IMR-90 (cell line): ENCODE results near the gene LDAF1. TPM values are rescaled to one million over a fixed set of nuclear protein-coding genes. Genes with fewer than 3 reads are reported as not detected.

Experiments used
- ATAC-seq: fragments of 200-7000 bp; cut with Tn5 transposase; 2 replicates; pipeline ENCODE4 v1.9.1; 2020; ENCODE audit warnings: low read depth, mild to moderate bottlenecking, moderate library complexity
- BruUV-seq: library from RNA; stranded (reverse); fragments of 400-500 nt; replicated peaks from 2 replicates; lab custom pipeline; 2021; lab: Mats Ljungman, UMichigan
- CTCF ChIA-PET: fragments of 300-600 bp; formaldehyde crosslinking; extraction: SDS; loops from one replicate; lab custom pipeline; 2021; ENCODE audit warnings: antibody characterized with exemption; lab: Yijun Ruan, JAX
- POLR2A ChIA-PET: fragments of 300-600 bp; sonication (Branson Sonifier 250); formaldehyde crosslinking; loops from one replicate; lab custom pipeline; 2022; ENCODE audit warnings: antibody characterized with exemption; ENCODE audit not compliant: unreplicated experiment; lab: Charles Lee
- DNase-seq: peaks from one replicate; pipeline ENCODE4 v3.0.0; 2013
- H2AFZ ChIP-seq: replicated peaks from 2 replicates; pipeline ENCODE3; 2013; ENCODE audit warnings: low read length, mild to moderate bottlenecking; ENCODE audit not compliant: poor library complexity
- H2AK5ac ChIP-seq: 2 replicates; pipeline ENCODE4 v1.6.1; 2013; ENCODE audit warnings: low read depth, low read length, inconsistent platforms
- H2AK9ac ChIP-seq: replicated peaks from 2 replicates; pipeline ENCODE3; 2013; ENCODE audit warnings: mild to moderate bottlenecking, low read depth, low read length, moderate library complexity; ENCODE audit not compliant: poor library complexity
- H2BK120ac ChIP-seq: 2 replicates; pipeline ENCODE4 v1.6.1; 2013; ENCODE audit warnings: low read depth, low read length, inconsistent platforms
- H2BK15ac ChIP-seq: 3 replicates; pipeline ENCODE4 v1.6.1; 2013; ENCODE audit warnings: low read depth, low read length, inconsistent platforms
- H2BK20ac ChIP-seq: 2 replicates; pipeline ENCODE4 v1.6.1; 2013; ENCODE audit warnings: low read depth, mild to moderate bottlenecking, inconsistent platforms, low read length, moderate library complexity
- H2BK5ac ChIP-seq: 2 replicates; pipeline ENCODE4 v1.6.1; 2013; ENCODE audit warnings: mild to moderate bottlenecking, low read depth, low read length, inconsistent platforms; ENCODE audit not compliant: poor library complexity, severe bottlenecking
- H3K14ac ChIP-seq: replicated peaks from 2 replicates; pipeline ENCODE4 v1.6.1; 2013; ENCODE audit warnings: low read depth, low read length, inconsistent platforms
- H3K18ac ChIP-seq: 2 replicates; pipeline ENCODE4 v1.6.1; 2013; ENCODE audit warnings: low read depth, low read length, control low read depth
- H3K23ac ChIP-seq: 2 replicates; pipeline ENCODE4 v1.6.1; 2013; ENCODE audit warnings: low read depth, low read length, inconsistent platforms
- H3K27ac ChIP-seq: 2 replicates; pipeline ENCODE4 v1.5.1; 2013; ENCODE audit warnings: mild to moderate bottlenecking, control low read depth, low read length; ENCODE audit not compliant: insufficient read depth
- H3K27me3 ChIP-seq: 2 replicates; pipeline ENCODE4 v1.6.1; 2013; ENCODE audit warnings: low read length; ENCODE audit not compliant: control insufficient read depth, insufficient read depth
- H3K36me3 ChIP-seq: 2 replicates; pipeline ENCODE4 v1.6.1; 2013; ENCODE audit warnings: low read length, mixed read lengths; ENCODE audit not compliant: control insufficient read depth, insufficient read depth
- H3K4ac ChIP-seq: 2 replicates; pipeline ENCODE4 v1.6.1; 2013; ENCODE audit warnings: low read depth, low read length, inconsistent platforms
- H3K4me1 ChIP-seq: 2 replicates; pipeline ENCODE4 v1.6.1; 2013; ENCODE audit warnings: low read length, mixed read lengths; ENCODE audit not compliant: control insufficient read depth, insufficient read depth
- H3K4me2 ChIP-seq: 2 replicates; pipeline ENCODE4 v1.6.1; 2013; ENCODE audit warnings: low read depth, mild to moderate bottlenecking, control low read depth, low read length, moderate library complexity
- H3K4me3 ChIP-seq: 2 replicates; pipeline ENCODE4 v1.5.1; 2013; ENCODE audit warnings: low read depth, mild to moderate bottlenecking, control low read depth, low read length, moderate library complexity; ENCODE audit not compliant: insufficient read depth
- H3K56ac ChIP-seq: 2 replicates; pipeline ENCODE4 v1.6.1; 2013; ENCODE audit warnings: low read length, inconsistent platforms; ENCODE audit not compliant: insufficient read depth; ENCODE audit errors: extremely low read depth
- H3K79me1 ChIP-seq, 2 experiments: 2 replicates each; pipeline ENCODE4 v1.6.1; 2013; ENCODE audit warnings: low read length in 2 of 2, inconsistent platforms in 1 of 2, low read depth in 1 of 2
- H3K9ac ChIP-seq: 2 replicates; pipeline ENCODE4 v1.6.1; 2013; ENCODE audit warnings: low read depth, low read length, control low read depth
- H3K9me1 ChIP-seq: 2 replicates; pipeline ENCODE4 v1.6.1; 2013; ENCODE audit warnings: low read length, inconsistent platforms; ENCODE audit not compliant: insufficient read depth
- H3K9me3 ChIP-seq: 2 replicates; pipeline ENCODE4 v1.6.1; 2013; ENCODE audit warnings: low read length; ENCODE audit not compliant: control insufficient read depth, insufficient read depth
- H4K20me1 ChIP-seq: 2 replicates; pipeline ENCODE4 v1.6.1; 2013; ENCODE audit warnings: low read length, inconsistent platforms; ENCODE audit not compliant: insufficient read depth
- H4K5ac ChIP-seq: 2 replicates; pipeline ENCODE4 v1.6.1; 2013; ENCODE audit warnings: mild to moderate bottlenecking, low read depth, low read length, control low read depth
- H4K8ac ChIP-seq, 2 experiments: 2 replicates each; pipeline ENCODE4 v1.6.1; 2013; ENCODE audit warnings: low read depth in 2 of 2, low read length in 2 of 2, control low read depth in 1 of 2, inconsistent platforms in 1 of 2
- H4K91ac ChIP-seq: 2 replicates; pipeline ENCODE4 v1.6.1; 2013; ENCODE audit warnings: low read depth, low read length, inconsistent platforms; ENCODE audit not compliant: insufficient read depth
- BHLHE40 ChIP-seq: fragments of 150-350 bp; IDR thresholded peaks from 2 replicates; pipeline ENCODE4 v1.6.1; 2016; ENCODE audit warnings: mild to moderate bottlenecking, low read depth, low read length
- CEBPB ChIP-seq: IDR thresholded peaks from 2 replicates; pipeline ENCODE4 v1.6.1; 2012; ENCODE audit warnings: low read depth, low read length, improper control_type of control experiment
- CHD1 ChIP-seq: IDR thresholded peaks from 2 replicates; pipeline ENCODE4 v1.6.1; 2012; ENCODE audit warnings: low read depth, low read length, improper control_type of control experiment
- FOS ChIP-seq: fragments of 150-350 bp; IDR thresholded peaks from 2 replicates; pipeline ENCODE4 v1.6.1; 2016; ENCODE audit warnings: low read depth, low read length
- MAFK ChIP-seq: IDR thresholded peaks from 2 replicates; pipeline ENCODE4 v1.6.1; 2012; ENCODE audit warnings: low read depth, low read length, improper control_type of control experiment
- MAZ ChIP-seq: IDR thresholded peaks from 2 replicates; pipeline ENCODE4 v1.6.1; 2012; ENCODE audit warnings: low read depth, mild to moderate bottlenecking, low read length, improper control_type of control experiment, moderate library complexity, borderline replicate concordance
- MXI1 ChIP-seq: IDR thresholded peaks from 2 replicates; pipeline ENCODE4 v1.6.1; 2012; ENCODE audit warnings: low read depth, mild to moderate bottlenecking, low read length, moderate library complexity, borderline replicate concordance
- NFE2L2 ChIP-seq: fragments of 150-350 bp; IDR thresholded peaks from 2 replicates; pipeline ENCODE4 v1.6.1; 2016; ENCODE audit warnings: low read depth, mild to moderate bottlenecking, low read length
- POLR2A ChIP-seq: IDR thresholded peaks from 2 replicates; pipeline ENCODE4 v1.6.1; 2012; ENCODE audit warnings: mild to moderate bottlenecking, low read depth, low read length
- RAD21 ChIP-seq: IDR thresholded peaks from 2 replicates; pipeline ENCODE4 v1.6.1; 2012; ENCODE audit warnings: low read length, improper control_type of control experiment
- RCOR1 ChIP-seq: IDR thresholded peaks from 2 replicates; pipeline ENCODE4 v1.6.1; 2012; ENCODE audit warnings: mild to moderate bottlenecking, low read length, improper control_type of control experiment; ENCODE audit not compliant: insufficient replicate concordance
- RFX5 ChIP-seq: IDR thresholded peaks from 2 replicates; pipeline ENCODE4 v1.8.0; 2012; ENCODE audit warnings: low read depth, mild to moderate bottlenecking, low read length, moderate library complexity
- SMC3 ChIP-seq: fragments of 150-350 bp; IDR thresholded peaks from 2 replicates; pipeline ENCODE4 v1.6.1; 2016; ENCODE audit warnings: low read depth, mild to moderate bottlenecking, antibody characterized with exemption, low read length, moderate library complexity
- WGBS, 2 experiments: methylation state at CpG; one replicate each; pipeline versions ENCODE4 v1.1.5 to v1.1.7; 2013; ENCODE audit warnings: missing lambda C conversion rate in 2 of 2; ENCODE audit not compliant: insufficient read length in 1 of 2; ENCODE audit errors: extremely low coverage in 2 of 2; 5-methylcytosine and 5-hydroxymethylcytosine counted together
- dilution Hi-C: fragments of 300-500 bp; cut with HindIII; formaldehyde crosslinking; loops from one replicate; pipeline ENCODE4 v1.14.3; 2018; ENCODE audit warnings: low sequenced_read_pairs; ENCODE audit not compliant: unreplicated experiment
- in situ Hi-C: fragments of 300-500 bp; cut with MboI; formaldehyde crosslinking; loops from 3 replicates; pipeline ENCODE4 v1.14.3; 2019; ENCODE audit warnings: low sequenced_read_pairs, inconsistent platforms, mixed read lengths
- intact Hi-C: fragments of 100-400 bp; cut with micrococcal nuclease; formaldehyde crosslinking; loops from 2 replicates; pipeline ENCODE4 v1.10.0; 2022
- polyA plus RNA-seq, 3 experiments: library from polyadenylated mRNA; depleted of rRNA; stranded (reverse); fragments of >200 nt; gene quantifications; 2 replicates each; pipeline ENCODE4 v1.2.3, GENCODE V29; 2012; ENCODE audit warnings: low replicate concordance in 1 of 3
- total RNA-seq: library from RNA; depleted of rRNA; stranded (reverse); fragments of >200 nt; gene quantifications from 2 replicates; pipeline ENCODE4 v1.2.3, GENCODE V29; 2012
- TF ChIP-seq, protein P1 (sequence below): conservative IDR thresholded peaks from 2 replicates; pipeline ENCODE4 v1.5.1; 2012; ENCODE audit warnings: mild to moderate bottlenecking, low read depth, low read length, improper control_type of control experiment
- TF ChIP-seq, protein P2 (sequence below): fragments of 150-350 bp; IDR thresholded peaks from 2 replicates; pipeline ENCODE4 v1.6.1; 2016; ENCODE audit warnings: low read depth, mild to moderate bottlenecking, low read length, moderate library complexity, borderline replicate concordance

Gene LDAF1
- total and polyA plus RNA-seq, 2 of the 4 experiments (the other 2 are of a cell fraction): 21.0 to 62.2 TPM

DNA sequence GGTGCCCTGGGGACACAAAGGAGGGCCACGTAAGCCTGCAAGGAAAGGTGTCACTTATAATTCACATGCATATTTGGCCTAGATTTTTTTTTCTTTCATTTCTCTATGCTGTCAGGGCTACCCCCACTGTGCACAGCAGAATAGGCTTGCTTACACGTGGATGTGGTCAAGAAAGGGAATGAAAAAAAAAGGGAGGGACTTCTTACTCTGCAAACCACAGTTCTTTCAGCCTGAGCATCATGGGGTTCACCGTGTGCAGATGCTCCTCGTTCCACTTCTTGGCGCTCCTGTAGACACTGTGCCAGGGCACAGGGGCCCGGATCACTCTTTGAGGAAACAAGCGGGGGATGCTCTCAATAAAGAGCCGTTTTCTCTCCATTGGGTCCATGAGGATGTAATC lies 24.4 kb upstream of the LDAF1 start:
- H3K18ac ChIP-seq: no peak overlapping the region
- no peak overlapping the region for H2BK15ac ChIP-seq
- H2BK120ac ChIP-seq: no peak overlapping the region
- H3K14ac ChIP-seq: no peak overlapping the region
- peaks cover 17% of the 10 kb centered on the region for H3K27me3 ChIP-seq
- H2AFZ ChIP-seq: no peak overlapping the region
- in situ Hi-C loops (no loop called here), intact Hi-C loops (no loop called here), dilution Hi-C loops (no loop called here)
- no peaks in the 10 kb centered on the region for H3K4me1 ChIP-seq
- no TSS peak for BruUV-seq
- no peak overlapping the region for H2BK20ac ChIP-seq
- no peaks in the 10 kb centered on the region for H3K9me3 ChIP-seq
- 96% methylated on average over 4 of the region's 8 CpGs; no CpG with 5 or more reads in 1 of the 2 experiments for WGBS, 2 experiments
- no peak overlapping the region for H4K8ac ChIP-seq
- H2AK9ac ChIP-seq: no peak overlapping the region
- no peaks in the 10 kb centered on the region for H3K79me1 ChIP-seq
- H4K91ac ChIP-seq: no peak overlapping the region
- no peaks in the 10 kb centered on the region for H4K20me1 ChIP-seq
- no peak overlapping the region for H3K27ac ChIP-seq
- no peak overlapping the region for H2BK5ac ChIP-seq
- POLR2A ChIA-PET: no interaction called here
- TF ChIP-seq, protein P1, sequence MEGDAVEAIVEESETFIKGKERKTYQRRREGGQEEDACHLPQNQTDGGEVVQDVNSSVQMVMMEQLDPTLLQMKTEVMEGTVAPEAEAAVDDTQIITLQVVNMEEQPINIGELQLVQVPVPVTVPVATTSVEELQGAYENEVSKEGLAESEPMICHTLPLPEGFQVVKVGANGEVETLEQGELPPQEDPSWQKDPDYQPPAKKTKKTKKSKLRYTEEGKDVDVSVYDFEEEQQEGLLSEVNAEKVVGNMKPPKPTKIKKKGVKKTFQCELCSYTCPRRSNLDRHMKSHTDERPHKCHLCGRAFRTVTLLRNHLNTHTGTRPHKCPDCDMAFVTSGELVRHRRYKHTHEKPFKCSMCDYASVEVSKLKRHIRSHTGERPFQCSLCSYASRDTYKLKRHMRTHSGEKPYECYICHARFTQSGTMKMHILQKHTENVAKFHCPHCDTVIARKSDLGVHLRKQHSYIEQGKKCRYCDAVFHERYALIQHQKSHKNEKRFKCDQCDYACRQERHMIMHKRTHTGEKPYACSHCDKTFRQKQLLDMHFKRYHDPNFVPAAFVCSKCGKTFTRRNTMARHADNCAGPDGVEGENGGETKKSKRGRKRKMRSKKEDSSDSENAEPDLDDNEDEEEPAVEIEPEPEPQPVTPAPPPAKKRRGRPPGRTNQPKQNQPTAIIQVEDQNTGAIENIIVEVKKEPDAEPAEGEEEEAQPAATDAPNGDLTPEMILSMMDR: no peak
- no peak for TF ChIP-seq CHD1
- no peak for TF ChIP-seq MAFK
- no peak for TF ChIP-seq POLR2A
- TF ChIP-seq RFX5: no peak
- no peak for TF ChIP-seq CEBPB
- TF ChIP-seq BHLHE40: no peak
- TF ChIP-seq MAZ: no peak
- no peak for TF ChIP-seq RAD21
- TF ChIP-seq, protein P2, sequence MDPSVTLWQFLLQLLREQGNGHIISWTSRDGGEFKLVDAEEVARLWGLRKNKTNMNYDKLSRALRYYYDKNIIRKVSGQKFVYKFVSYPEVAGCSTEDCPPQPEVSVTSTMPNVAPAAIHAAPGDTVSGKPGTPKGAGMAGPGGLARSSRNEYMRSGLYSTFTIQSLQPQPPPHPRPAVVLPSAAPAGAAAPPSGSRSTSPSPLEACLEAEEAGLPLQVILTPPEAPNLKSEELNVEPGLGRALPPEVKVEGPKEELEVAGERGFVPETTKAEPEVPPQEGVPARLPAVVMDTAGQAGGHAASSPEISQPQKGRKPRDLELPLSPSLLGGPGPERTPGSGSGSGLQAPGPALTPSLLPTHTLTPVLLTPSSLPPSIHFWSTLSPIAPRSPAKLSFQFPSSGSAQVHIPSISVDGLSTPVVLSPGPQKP: no peak
- no peak for TF ChIP-seq SMC3
- TF ChIP-seq MXI1: no peak
- TF ChIP-seq RCOR1: no peak
- no peak for TF ChIP-seq FOS
- TF ChIP-seq NFE2L2: no peak
- H2AK5ac ChIP-seq: no peak overlapping the region
- CTCF ChIA-PET: no interaction called here
- no peak overlapping the region for H3K4me3 ChIP-seq
- no peak overlapping the region for H3K9ac ChIP-seq
- ATAC-seq (no peak), DNase-seq (no peak)
- no peaks in the 10 kb centered on the region for H3K36me3 ChIP-seq
- H3K56ac ChIP-seq: no peak overlapping the region
- H3K9me1 ChIP-seq: no peaks in the 10 kb centered on the region
- H4K5ac ChIP-seq: no peak overlapping the region
- H3K4ac ChIP-seq: no peak overlapping the region
- no peak overlapping the region for H3K4me2 ChIP-seq
- no peak overlapping the region for H3K23ac ChIP-seq
